GM18520 (cell line): ENCODE results near the gene ZNF326.
A peak's percentile ranks its signal among the peaks of the same experiment; 100 is the strongest.
"Not testable (repeated sequence)": the region's sequence is repeated elsewhere in the genome, so short reads cannot be mapped to it uniquely, and the experiment has no call there.

ENCODE experiments used
- ATAC-seq: cut with Tn5 transposase; IDR thresholded peaks from one replicate; pipeline ENCODE4 v1.9.1; 2021; ENCODE audit not compliant: unreplicated experiment

Gene ZNF326

GRCh38 chr1:89995598-89996449 is 914 bp downstream of the ZNF326 start:
- peak; percentile 16 for ATAC-seq

GRCh38 chr1:89996450-89997110 is 1.7 kb downstream of the ZNF326 start:
- ATAC-seq: no peak

- ATAC-seq: not testable (repeated sequence)
These were observed 2.2 kb downstream of the ZNF326 start for GRCh38 chr1:89997152-89997551.

- ATAC-seq: no peak
These were observed 3.4 kb downstream of the ZNF326 start for GRCh38 chr1:89998306-89998705.

GRCh38 chr1:89999208-89999607 is 4.3 kb downstream of the ZNF326 start:
- no peak for ATAC-seq

GRCh38 chr1:89999628-90000027 is 4.7 kb downstream of the ZNF326 start:
- no peak for ATAC-seq

GRCh38 chr1:90000934-90001676 is 6.2 kb downstream of the ZNF326 start:
- ATAC-seq: no peak

- no peak for ATAC-seq
These were observed 13.1 kb downstream of the ZNF326 start for GRCh38 chr1:90007979-90008404.

GRCh38 chr1:90012300-90012699 is 17.4 kb downstream of the ZNF326 start:
- ATAC-seq: no peak

- ATAC-seq: no peak
These were observed 28.8 kb downstream of the ZNF326 start for GRCh38 chr1:90023691-90024090.

GRCh38 chr1:90027281-90027680 is 32.4 kb downstream of the ZNF326 start:
- no peak for ATAC-seq

- no peak for ATAC-seq
These were observed 44.7 kb downstream of the ZNF326 start for GRCh38 chr1:90039652-90040051.

- ATAC-seq: no peak
These were observed 48.7 kb downstream of the ZNF326 start for GRCh38 chr1:90043586-90043985.

- no peak for ATAC-seq
These were observed 49.4 kb downstream of the ZNF326 start for GRCh38 chr1:90044346-90044745.

- no peak for ATAC-seq
These were observed 51.1 kb downstream of the ZNF326 start for GRCh38 chr1:90045853-90046563.

- ATAC-seq: no peak
These were observed 51.7 kb downstream of the ZNF326 start for GRCh38 chr1:90046635-90047034.

- ATAC-seq: no peak
These were observed 53.1 kb downstream of the ZNF326 start for GRCh38 chr1:90048043-90048442.

GRCh38 chr1:90062700-90063643 is 68.1 kb downstream of the ZNF326 start:
- not testable (repeated sequence) for ATAC-seq

GRCh38 chr1:90064109-90064508 is 69.2 kb downstream of the ZNF326 start:
- not testable (repeated sequence) for ATAC-seq
